Naive B cell (primary cell): ENCODE data around the gene YTHDF1. TPM values are rescaled to one million over a fixed set of nuclear protein-coding genes. Genes with fewer than 3 reads are reported as not detected.
"Not testable (repeated sequence)": the region's sequence is repeated elsewhere in the genome, so short reads cannot be mapped to it uniquely, and the experiment has no call there.

ENCODE experiments used
- ATAC-seq, 2 donors: fragments of 150-1000 bp; cut with Tn5 transposase; 2 replicates each; pipeline ENCODE4 v1.10.0; 2021; ENCODE audit warnings: low read depth in 2 of 2, mild to moderate bottlenecking in 2 of 2, moderate library complexity in 2 of 2
- DNase-seq: peaks from one replicate; pipeline ENCODE4 v3.0.0; 2022
- H3K27ac Mint-ChIP-seq, 6 donors: one replicate each; pipeline ENCODE4 v1.8.0; 2020 to 2022; ENCODE audit warnings: mild to moderate bottlenecking in 6 of 6, mixed read lengths in 6 of 6, moderate library complexity in 5 of 6, inconsistent platforms in 2 of 6
- H3K27me3 Mint-ChIP-seq, 3 donors: one replicate each; pipeline ENCODE4 v1.8.0; 2021 to 2022; ENCODE audit warnings: mixed read lengths in 3 of 3, mild to moderate bottlenecking in 1 of 3
- H3K36me3 Mint-ChIP-seq, 2 donors: one replicate each; pipeline ENCODE4 v1.8.0; 2020 to 2022; ENCODE audit warnings: mixed read lengths in 2 of 2, inconsistent platforms in 1 of 2, mild to moderate bottlenecking in 1 of 2
- H3K4me1 Mint-ChIP-seq, 3 donors: one replicate each; pipeline ENCODE4 v1.8.0; 2020 to 2022; ENCODE audit warnings: mixed read lengths in 3 of 3, inconsistent platforms in 1 of 3, mild to moderate bottlenecking in 1 of 3, moderate library complexity in 1 of 3
- H3K4me3 Mint-ChIP-seq, 8 donors: one replicate each; pipeline ENCODE4 v1.8.0; 2020 to 2022; ENCODE audit warnings: mild to moderate bottlenecking in 8 of 8, mixed read lengths in 8 of 8, moderate library complexity in 8 of 8, inconsistent platforms in 2 of 8
- H3K9me3 Mint-ChIP-seq, 7 donors: one replicate each; pipeline ENCODE4 v1.8.0; 2020 to 2022; ENCODE audit warnings: mixed read lengths in 7 of 7, mild to moderate bottlenecking in 5 of 7, inconsistent platforms in 2 of 7, moderate library complexity in 1 of 7
- polyA plus RNA-seq, 6 donors: library from polyadenylated mRNA; unstranded; fragments of 300-500 nt; fragmentation: Illumina TruSeq; gene quantifications; one replicate each; pipeline ENCODE4 v1.2.3, GENCODE V29; 2021; ENCODE audit warnings: low read depth in 6 of 6

YTHDF1 gene
- polyA plus RNA-seq, 6 donors from 2014 or later = 27.4 to 41.9 (median 34.6) TPM

DNA sequence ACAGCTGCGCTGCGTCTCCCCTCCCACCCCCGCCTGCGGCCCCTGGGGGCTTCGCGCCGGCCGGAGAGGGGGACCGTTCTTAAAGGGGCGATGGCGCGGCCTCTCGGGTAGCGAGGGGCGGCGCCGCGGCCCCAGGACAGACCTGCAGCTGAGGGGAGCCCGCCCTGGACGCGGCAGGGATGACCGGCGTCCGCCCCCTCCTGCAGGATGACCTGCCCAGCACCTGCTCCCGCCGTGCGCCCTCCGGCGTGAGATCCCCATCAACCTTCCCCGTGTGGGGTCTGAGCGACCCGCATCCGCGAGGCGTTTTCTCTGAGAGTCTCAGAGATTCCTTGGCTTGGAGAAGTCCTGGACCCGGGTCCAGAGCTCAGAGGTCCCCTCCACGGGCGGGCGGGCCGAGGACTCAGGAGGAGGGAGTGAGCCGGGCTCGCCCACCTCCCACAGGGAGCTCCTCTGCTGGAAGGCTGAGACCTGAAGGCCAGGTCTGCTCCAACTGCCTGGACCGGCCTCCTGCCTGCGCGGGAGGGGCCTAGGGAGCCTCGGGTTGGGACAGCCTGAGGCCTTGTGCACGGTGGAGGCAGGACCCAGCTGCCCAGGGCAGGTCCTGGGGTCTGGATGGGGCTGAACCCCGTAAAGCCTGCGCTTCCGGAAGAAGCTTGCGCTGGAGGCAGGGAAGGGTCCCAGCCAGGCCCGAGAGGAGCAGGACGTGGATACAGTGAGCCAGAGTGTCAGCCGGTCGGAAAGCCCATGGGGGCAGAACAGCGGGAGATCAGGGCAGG, 38.9 kb upstream of the YTHDF1 start:
- Mint-ChIP-seq H3K36me3 (no peaks in the 10 kb centered on the region), H3K4me3 (peak overlapping the region in 6 of 8 donors; percentile 51 to 84 (median 74))

DNA sequence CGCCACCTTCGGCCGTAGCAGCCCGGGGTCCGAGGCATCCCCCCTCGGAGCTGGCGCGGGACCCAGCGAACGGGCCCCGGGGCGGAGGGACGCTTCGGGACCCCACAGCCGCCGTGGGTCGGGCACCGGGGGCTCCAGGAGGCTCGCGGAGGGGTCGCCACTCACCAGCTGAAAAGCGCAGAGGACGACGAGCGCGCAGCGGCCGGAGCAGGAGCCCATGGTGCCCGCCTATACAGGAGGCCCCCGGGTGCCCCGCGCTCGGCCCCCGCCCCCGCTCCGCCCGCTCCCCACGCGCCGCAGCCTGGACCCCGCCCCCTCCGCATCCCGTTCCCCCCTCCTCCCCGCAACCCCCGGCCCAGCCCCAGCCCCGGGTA, 38.3 kb upstream of the YTHDF1 start, which contains the start of gene NKAIN4:
Gene NKAIN4, minus strand, starts transcription at position 232 of the 374 bp plus-strand sequence. Its CDS starts 13 bp downstream, at position 219.
- no peaks in the 10 kb centered on the region for H3K9me3 Mint-ChIP-seq

More for the DNA sequence above, 38.9 kb upstream of the YTHDF1 start:
- no peak overlapping the region for H3K27ac Mint-ChIP-seq
- no peaks in the 10 kb centered on the region for H3K9me3 Mint-ChIP-seq
- H3K27me3 Mint-ChIP-seq = peaks cover 41 to 77% (median 71%) of the 10 kb centered on the region in 3 donors
- DNase-seq (no peak), ATAC-seq (no peak)
- H3K4me1 Mint-ChIP-seq = peaks cover 8 to 11% (median 11%) of the 10 kb centered on the region in 3 donors

DNA sequence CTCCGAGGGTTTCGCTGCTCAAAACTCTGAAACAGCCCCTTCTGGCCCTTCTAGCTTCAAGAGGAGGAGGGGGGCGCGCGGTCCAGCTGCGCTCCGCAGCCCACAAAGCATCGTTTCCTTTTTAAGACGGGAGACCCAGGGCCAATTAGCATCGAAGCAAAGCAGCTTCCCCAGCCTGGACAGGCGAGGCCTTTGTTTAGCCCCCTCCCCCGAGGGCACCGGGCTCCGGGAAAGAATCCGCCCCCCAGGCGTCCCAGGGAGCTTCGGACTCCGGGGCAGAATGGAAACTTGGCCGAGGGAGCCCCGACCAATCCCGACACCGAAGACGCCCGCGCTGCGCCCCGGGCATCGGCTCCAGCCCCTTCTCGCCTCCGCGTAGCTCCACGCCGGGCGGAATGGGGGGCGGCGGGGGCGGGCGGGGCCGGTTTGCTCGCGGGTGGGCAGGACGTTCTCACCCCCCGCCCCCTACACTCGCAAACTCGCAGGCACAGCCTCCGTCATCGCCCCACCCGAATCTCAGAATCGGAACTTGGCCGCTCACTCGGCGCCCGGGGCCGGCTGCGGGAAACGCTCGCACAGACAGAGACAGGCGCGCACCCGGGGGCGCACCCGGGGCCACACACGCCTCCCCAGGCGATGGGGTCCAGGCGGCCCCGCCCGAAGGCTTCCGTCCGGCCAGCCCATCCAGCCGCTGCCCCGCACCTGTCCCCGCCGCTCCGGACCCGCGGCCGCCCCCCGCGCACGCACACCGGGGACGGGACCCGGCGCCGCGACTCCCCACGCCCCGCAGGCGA, 37.7 kb upstream of the YTHDF1 start:
- DNase-seq = no peak
- H3K27ac Mint-ChIP-seq = no peak overlapping the region
- peak overlapping the region in 7 of 8 donors; percentile 40 to 78 (median 51) for H3K4me3 Mint-ChIP-seq

More for the DNA sequence above, 38.3 kb upstream of the YTHDF1 start, which contains the start of gene NKAIN4:
- Mint-ChIP-seq H3K4me3 (peak within 1 kb of the TSS; percentile 49 to 84 (median 72)), H3K36me3 (no peaks in the 10 kb centered on the region), H3K4me1 (peaks cover 8 to 11% (median 11%) of the 10 kb centered on the region in 3 donors), H3K27me3 (peaks cover 41 to 75% (median 71%) of the 10 kb centered on the region in 3 donors), H3K27ac (no peak within 1 kb of the TSS)
- ATAC-seq (no peak), DNase-seq (no peak)

DNA sequence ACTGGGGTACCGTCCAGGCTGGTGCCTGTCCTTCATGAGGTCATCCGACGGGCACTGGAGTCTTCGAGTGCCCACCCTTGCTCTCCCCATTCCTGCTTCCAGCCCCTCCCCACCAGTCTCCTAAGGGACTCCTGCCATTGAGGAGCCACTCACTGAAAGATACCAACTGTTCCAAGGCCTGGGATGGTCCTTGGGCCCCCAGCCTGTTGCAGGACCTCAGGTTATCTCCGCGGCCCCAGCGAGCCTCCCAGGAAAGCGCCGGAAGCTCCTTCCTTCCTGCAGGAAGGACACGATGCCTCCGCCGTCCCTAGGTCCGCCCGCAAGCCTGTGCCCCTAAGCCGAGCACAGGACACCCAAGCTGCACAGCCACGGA, 37.1 kb upstream of the YTHDF1 start:
- H3K4me1 Mint-ChIP-seq = peaks cover 11 to 16% (median 15%) of the 10 kb centered on the region in 3 donors
- DNase-seq = no peak
- no peak overlapping the region for H3K27ac Mint-ChIP-seq
- H3K9me3 Mint-ChIP-seq = no peaks in the 10 kb centered on the region
- H3K27me3 Mint-ChIP-seq = peaks cover 37 to 80% (median 76%) of the 10 kb centered on the region in 3 donors
- no peak for ATAC-seq
- H3K36me3 Mint-ChIP-seq = no peaks in the 10 kb centered on the region
- H3K4me3 Mint-ChIP-seq = peak overlapping the region in 6 of 8 donors; percentile 46 to 78 (median 58)

More for the DNA sequence above, 37.7 kb upstream of the YTHDF1 start:
- H3K9me3 Mint-ChIP-seq = no peaks in the 10 kb centered on the region
- H3K36me3 Mint-ChIP-seq = no peaks in the 10 kb centered on the region
- peaks cover 11 to 13% (median 13%) of the 10 kb centered on the region in 3 donors for H3K4me1 Mint-ChIP-seq
- peaks cover 41 to 77% (median 74%) of the 10 kb centered on the region in 3 donors for H3K27me3 Mint-ChIP-seq
- ATAC-seq = peak; percentile 30 to 41

DNA sequence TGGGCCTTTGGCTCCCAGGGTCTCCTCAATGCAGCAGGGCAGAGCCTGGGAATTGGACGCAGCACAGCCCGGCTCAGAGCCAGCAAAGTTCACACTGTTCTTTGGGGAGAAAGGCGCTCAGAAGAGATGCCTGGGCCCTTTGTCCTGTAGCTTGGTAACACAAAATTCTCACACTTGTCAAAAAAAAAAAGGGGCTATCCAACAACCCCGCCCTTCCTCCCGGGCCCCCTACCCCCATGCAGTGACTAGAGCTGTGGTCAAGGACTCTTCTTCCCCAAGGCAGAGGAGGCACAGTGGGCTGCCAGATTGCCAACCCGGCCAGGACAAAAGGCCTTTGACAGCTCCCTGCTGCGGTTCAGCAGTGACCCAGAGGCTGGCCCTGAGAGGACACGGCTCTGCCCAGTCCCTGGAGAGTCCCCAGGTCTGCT, 36.4 kb upstream of the YTHDF1 start:
- no peaks in the 10 kb centered on the region for H3K36me3 Mint-ChIP-seq
- ATAC-seq (no peak), DNase-seq (no peak)
- no peak overlapping the region for H3K27ac Mint-ChIP-seq
- peaks cover 35 to 77% (median 68%) of the 10 kb centered on the region in 3 donors for H3K27me3 Mint-ChIP-seq
- H3K9me3 Mint-ChIP-seq = no peaks in the 10 kb centered on the region
- peaks cover 11 to 16% (median 15%) of the 10 kb centered on the region in 3 donors for H3K4me1 Mint-ChIP-seq
- peak overlapping the region in 4 of 8 donors; percentile 46 to 75 (median 58) for H3K4me3 Mint-ChIP-seq

DNA sequence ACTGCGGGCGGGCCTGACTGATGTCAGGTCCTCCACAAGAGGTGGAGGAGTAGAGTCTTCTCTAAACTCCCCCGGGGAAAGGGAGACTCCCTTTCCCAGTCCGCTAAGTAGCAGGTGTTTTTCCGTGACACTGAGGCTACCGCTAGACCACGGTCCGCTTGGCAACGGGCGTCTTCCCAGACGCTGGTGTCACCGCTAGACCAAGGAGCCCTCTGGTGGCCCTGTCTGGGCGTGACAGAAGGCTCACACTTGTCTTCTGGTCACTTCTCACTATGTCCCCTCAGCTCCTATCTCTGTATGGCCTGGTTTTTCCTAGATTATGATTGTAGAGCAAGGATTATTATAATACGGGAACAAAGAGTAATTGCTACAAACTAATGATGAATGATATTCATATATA, 35.4 kb upstream of the YTHDF1 start:
- peak overlapping the region in 1 of 6 donors; percentile 84 for H3K27ac Mint-ChIP-seq
- H3K27me3 Mint-ChIP-seq = peaks cover 26 to 68% (median 59%) of the 10 kb centered on the region in 3 donors
- not testable (repeated sequence) for H3K36me3 Mint-ChIP-seq, H3K9me3 Mint-ChIP-seq, DNase-seq, ATAC-seq
- peaks cover 8 to 18% (median 16%) of the 10 kb centered on the region in 3 donors for H3K4me1 Mint-ChIP-seq
- H3K4me3 Mint-ChIP-seq = peak overlapping the region in 1 of 8 donors; percentile 60

DNA sequence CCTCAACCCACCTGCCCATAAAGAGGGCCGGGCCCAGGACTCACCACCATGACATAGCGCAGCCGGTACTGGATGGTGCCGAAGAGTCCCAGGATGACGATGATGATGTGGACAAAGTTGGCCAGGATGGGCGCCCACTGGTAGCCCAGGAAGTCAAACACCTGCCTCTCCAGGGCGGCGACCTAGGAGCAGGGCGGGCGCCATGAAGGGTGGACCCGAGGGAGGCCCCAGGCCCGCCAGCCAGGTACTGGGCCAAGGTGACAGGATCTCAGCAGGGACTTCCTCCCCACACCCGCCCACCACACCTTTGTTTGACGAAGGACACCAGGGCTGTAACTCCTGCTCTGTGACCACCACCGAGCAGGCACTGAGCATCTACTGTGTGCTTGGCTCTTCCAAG, 34.0 kb upstream of the YTHDF1 start:
- H3K9me3 Mint-ChIP-seq = no peaks in the 10 kb centered on the region
- H3K4me3 Mint-ChIP-seq = no peak overlapping the region
- peaks cover 8 to 16% (median 15%) of the 10 kb centered on the region in 3 donors for H3K4me1 Mint-ChIP-seq
- ATAC-seq (no peak), DNase-seq (no peak)
- no peak overlapping the region for H3K27ac Mint-ChIP-seq
- peaks cover 13 to 66% (median 56%) of the 10 kb centered on the region in 3 donors for H3K27me3 Mint-ChIP-seq
- H3K36me3 Mint-ChIP-seq = no peaks in the 10 kb centered on the region

DNA sequence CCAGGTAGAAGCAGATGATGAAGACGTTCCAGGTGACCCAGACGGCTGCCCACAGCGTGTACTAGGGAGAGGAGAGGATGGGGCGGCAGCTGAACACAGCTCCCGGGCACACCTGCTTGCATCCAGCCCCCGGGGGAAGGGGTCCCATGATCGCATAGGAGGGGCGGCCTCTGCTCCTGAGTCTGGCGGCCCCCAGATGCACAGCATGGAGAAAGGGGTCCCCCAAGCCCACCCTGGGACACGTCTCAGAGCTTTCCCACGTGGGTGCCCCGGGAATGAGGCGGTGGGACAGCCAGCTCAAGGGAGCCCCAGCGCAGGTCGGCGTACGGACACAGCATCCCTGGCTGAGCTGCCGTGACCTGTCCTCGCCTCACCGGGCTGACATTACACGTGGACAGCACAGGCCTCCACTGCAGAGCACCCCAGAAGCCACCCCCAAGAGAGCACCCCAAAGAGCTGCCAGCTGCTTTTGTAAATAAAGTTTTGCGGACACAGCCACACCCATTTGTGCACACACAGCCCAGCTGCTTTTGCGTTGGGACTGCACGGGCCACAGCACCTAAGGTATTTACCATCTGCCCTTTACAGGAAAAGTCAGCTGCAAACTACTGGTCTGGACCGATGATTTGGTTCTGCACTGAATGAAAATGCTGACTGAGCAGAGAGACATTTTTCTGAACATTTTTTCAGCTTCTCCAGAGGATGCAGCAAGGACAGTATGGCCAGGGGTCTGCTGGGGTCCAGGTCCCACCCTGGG, 33.1 kb upstream of the YTHDF1 start:
- H3K4me1 Mint-ChIP-seq = peaks cover 4 to 16% (median 15%) of the 10 kb centered on the region in 3 donors
- peaks cover 13 to 70% (median 55%) of the 10 kb centered on the region in 3 donors for H3K27me3 Mint-ChIP-seq
- no peaks in the 10 kb centered on the region for H3K36me3 Mint-ChIP-seq
- DNase-seq = no peak
- H3K9me3 Mint-ChIP-seq = no peaks in the 10 kb centered on the region
- no peak overlapping the region for H3K27ac Mint-ChIP-seq
- no peak for ATAC-seq
- peak overlapping the region in 2 of 8 donors; percentile 42 to 83 for H3K4me3 Mint-ChIP-seq

DNA sequence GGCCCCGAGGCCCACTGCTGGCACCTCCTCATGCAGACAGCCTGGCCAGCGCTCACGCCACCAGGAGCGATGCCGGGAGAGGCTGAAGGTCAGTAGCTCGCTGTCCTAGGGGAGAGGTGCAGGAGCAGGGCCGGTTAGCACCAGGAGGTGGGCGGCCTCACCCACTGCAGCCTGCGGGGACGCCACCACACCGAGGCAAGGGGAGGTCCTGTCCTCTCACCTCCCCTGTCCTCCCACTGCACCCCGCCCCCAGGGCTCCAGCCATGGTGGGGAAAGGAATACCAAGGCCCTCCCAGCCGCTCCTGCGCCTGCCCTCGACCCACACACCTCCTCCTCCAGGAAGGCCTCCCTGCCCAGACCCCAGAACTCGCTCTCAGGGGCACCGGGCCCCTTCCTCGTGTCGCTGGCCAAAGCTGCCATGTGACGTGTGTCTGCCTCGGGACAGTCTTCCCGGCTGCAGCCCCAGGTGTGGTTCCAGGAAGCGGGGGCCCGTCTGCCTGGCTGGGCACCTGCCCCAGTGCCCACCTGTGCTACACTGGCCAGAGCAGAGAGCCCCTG, 31.8 kb upstream of the YTHDF1 start:
- no peaks in the 10 kb centered on the region for H3K9me3 Mint-ChIP-seq
- peaks cover 9 to 68% (median 62%) of the 10 kb centered on the region in 3 donors for H3K27me3 Mint-ChIP-seq
- no peak overlapping the region for H3K27ac Mint-ChIP-seq

DNA sequence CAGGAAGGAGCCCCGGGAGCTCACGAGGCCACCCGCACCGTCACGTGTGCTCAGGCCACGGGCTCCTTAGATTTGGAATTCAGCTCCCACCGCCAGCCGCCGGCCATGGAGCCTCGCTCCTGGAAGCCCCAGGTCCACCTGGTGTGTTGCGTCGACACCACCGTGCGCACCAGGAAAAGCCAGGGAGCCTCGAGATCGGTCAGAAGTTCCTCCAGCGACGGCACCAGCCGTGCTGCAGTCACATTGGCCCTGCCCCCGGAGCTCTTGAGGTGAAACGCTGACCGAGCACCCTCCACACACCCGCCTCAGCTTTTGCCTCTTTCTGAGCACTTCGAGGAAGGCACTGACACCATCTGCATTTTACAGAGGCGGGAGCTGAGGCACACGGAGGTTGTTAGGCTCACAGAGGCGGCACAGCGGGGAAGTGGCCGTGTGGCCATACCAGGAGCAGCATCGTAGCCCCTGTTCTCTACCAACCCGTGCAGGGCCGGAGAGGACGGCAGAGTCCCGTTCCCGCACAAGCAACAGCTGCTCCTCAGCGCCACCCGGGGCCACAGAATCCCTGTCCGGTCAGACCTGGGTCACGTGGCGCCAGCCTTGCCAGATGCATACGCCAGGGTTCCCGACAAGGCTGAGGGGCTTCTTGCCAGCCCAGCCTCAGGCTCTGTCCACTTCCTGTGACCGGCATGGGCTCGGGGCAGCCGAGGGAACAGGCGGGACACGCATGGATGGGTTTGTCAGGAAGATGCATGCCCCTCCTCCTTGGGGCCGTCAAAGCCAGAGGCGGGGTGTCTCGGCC, 30.8 kb upstream of the YTHDF1 start:
- no peak overlapping the region for H3K4me3 Mint-ChIP-seq
- H3K36me3 Mint-ChIP-seq = no peaks in the 10 kb centered on the region
- H3K27me3 Mint-ChIP-seq = peaks cover 6 to 65% (median 61%) of the 10 kb centered on the region in 3 donors

More for the DNA sequence above, 31.8 kb upstream of the YTHDF1 start:
- H3K4me1 Mint-ChIP-seq = peaks cover 2 to 11% (median 10%) of the 10 kb centered on the region in 3 donors
- H3K4me3 Mint-ChIP-seq = no peak overlapping the region
- no peak for DNase-seq
- no peak for ATAC-seq
- no peaks in the 10 kb centered on the region for H3K36me3 Mint-ChIP-seq

DNA sequence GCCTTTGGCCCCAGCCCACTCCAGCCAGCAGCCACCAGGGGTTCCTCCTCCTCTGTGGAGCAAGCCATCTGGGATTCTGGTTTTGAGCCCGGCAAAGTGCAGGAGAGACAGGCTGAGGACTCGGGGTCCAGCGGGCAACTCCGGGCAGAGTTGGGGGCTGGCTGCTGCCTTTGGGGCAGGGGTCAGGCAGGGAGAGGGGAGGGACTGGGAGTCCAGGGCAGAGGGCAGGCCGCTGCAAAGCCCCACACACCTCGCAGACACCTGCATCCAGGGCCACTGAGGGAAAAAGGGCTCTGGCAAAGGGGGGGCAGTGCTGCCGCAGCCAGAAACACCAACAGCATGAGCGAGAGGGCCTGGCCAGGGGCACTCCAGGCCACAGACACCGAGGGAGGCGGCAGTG, 28.5 kb upstream of the YTHDF1 start:
- Mint-ChIP-seq H3K27me3 (peaks cover 0 to 57% (median 48%) of the 10 kb centered on the region in 3 donors), H3K4me3 (no peak overlapping the region), H3K27ac (no peak overlapping the region), H3K36me3 (no peaks in the 10 kb centered on the region), H3K4me1 (peaks cover 0 to 8% (median 7%) of the 10 kb centered on the region in 3 donors), H3K9me3 (no peaks in the 10 kb centered on the region)
- ATAC-seq (no peak), DNase-seq (no peak)

More for the DNA sequence above, 30.8 kb upstream of the YTHDF1 start:
- no peaks in the 10 kb centered on the region for H3K9me3 Mint-ChIP-seq
- DNase-seq (no peak), ATAC-seq (no peak)
- H3K27ac Mint-ChIP-seq = no peak overlapping the region
- peaks cover 0 to 8% (median 7%) of the 10 kb centered on the region in 3 donors for H3K4me1 Mint-ChIP-seq
